HCT116 (cell line): ENCODE results near the gene TOPAZ1. TPM values are rescaled to one million over a fixed set of nuclear protein-coding genes. Genes with fewer than 3 reads are reported as not detected.

Experiments used
- ATAC-seq: fragments of 200-7000 bp; cut with Tn5 transposase; 2 replicates; pipeline ENCODE4 v1.9.1; 2020; ENCODE audit warnings: mild to moderate bottlenecking, moderate library complexity
- BruUV-seq: library from RNA; stranded (reverse); fragments of 400-500 nt; replicated peaks from 2 replicates; lab custom pipeline; 2021; lab: Mats Ljungman, UMichigan
- CTCF ChIA-PET: fragments of 300-600 bp; sonication (Branson Sonifier 250); formaldehyde crosslinking; loops from one replicate; lab custom pipeline; 2021; ENCODE audit warnings: antibody characterized with exemption; lab: Charles Lee
- POLR2A ChIA-PET: fragments of 300-600, 350-600 bp; sonication (Branson Sonifier 250); formaldehyde crosslinking; loops from one replicate; lab custom pipeline; 2021; ENCODE audit warnings: antibody characterized with exemption; lab: Charles Lee
- RAD21 ChIA-PET, 2 experiments: fragments of 300-600 bp; sonication (Branson Sonifier 250); formaldehyde crosslinking; loops; one replicate each; lab custom pipeline; 2023; ENCODE audit warnings: low total read pairs in 2 of 2; ENCODE audit not compliant: uncharacterized antibody in 2 of 2, unreplicated experiment in 2 of 2, low non-redundant PET in 1 of 2; lab: Charles Lee
- DNase-seq: peaks from one replicate; pipeline ENCODE4 v3.0.0-alpha.2; 2010; ENCODE audit warnings: low read depth, low spot score
- H2AFZ ChIP-seq: fragments of 200-600 bp; shearing (Covaris generic), sonication (generic); 2 replicates; pipeline ENCODE4 v1.6.1; 2017; ENCODE audit warnings: low read depth, mixed run types, mixed read lengths, antibody characterized with exemption, low read length; ENCODE audit not compliant: poor library complexity, severe bottlenecking
- H3K27ac ChIP-seq: 2 replicates; pipeline ENCODE4 v1.5.1; 2012; ENCODE audit warnings: low read depth, low read length
- H3K27me3 ChIP-seq: fragments of 200-600 bp; sonication (generic); 2 replicates; pipeline ENCODE4 v1.6.1; 2016; ENCODE audit warnings: mixed run types, low read length, mixed read lengths; ENCODE audit not compliant: insufficient read depth
- H3K36me3 ChIP-seq, 2 experiments: fragments of 200-500 bp in 1 of 2; fragments of 200-600 bp in 1 of 2; sonication (Bioruptor generic) in 1 of 2; sonication (generic) in 1 of 2; 2 replicates each; pipeline versions ENCODE4 v1.5.1 to v1.6.1; 2014 to 2016; ENCODE audit warnings: low read length in 2 of 2, inconsistent platforms in 1 of 2, mixed read lengths in 1 of 2, mixed run types in 1 of 2; ENCODE audit not compliant: insufficient read depth in 2 of 2, control insufficient read depth in 1 of 2
- H3K4me1 ChIP-seq, 2 experiments: fragments of 200-600 bp in 1 of 2; sonication (generic) in 1 of 2; 2 replicates each; pipeline versions ENCODE4 v1.5.1 to v1.6.1; 2012 to 2017; ENCODE audit warnings: low read length in 2 of 2, inconsistent platforms in 1 of 2, mild to moderate bottlenecking in 1 of 2, mixed read lengths in 1 of 2, mixed run types in 1 of 2, moderate library complexity in 1 of 2; ENCODE audit not compliant: insufficient read depth in 2 of 2, control insufficient read depth in 1 of 2
- H3K4me2 ChIP-seq: fragments of 200-600 bp; sonication (generic); 2 replicates; pipeline ENCODE4 v1.6.1; 2017; ENCODE audit warnings: mixed run types, low read length, mixed read lengths
- H3K4me3 ChIP-seq, 2 experiments: fragments of 200-600 bp in 1 of 2; sonication (generic) in 1 of 2; replicated peaks in 1 of 2; 2 replicates each; pipeline ENCODE4 v1.5.1; 2011 to 2016; ENCODE audit warnings: low read length in 2 of 2, control low read depth in 1 of 2, low read depth in 1 of 2, mild to moderate bottlenecking in 1 of 2, mixed read lengths in 1 of 2, mixed run types in 1 of 2
- H3K79me2 ChIP-seq: fragments of 200-600 bp; sonication (generic); 2 replicates; pipeline ENCODE4 v1.6.1; 2017; ENCODE audit warnings: mild to moderate bottlenecking, mixed run types, low read length, moderate library complexity, mixed read lengths; ENCODE audit not compliant: insufficient read depth
- H3K9ac ChIP-seq: fragments of 200-600 bp; sonication (generic); 2 replicates; pipeline ENCODE4 v1.6.1; 2016; ENCODE audit warnings: low read length, mixed read lengths
- H3K9me2 ChIP-seq: fragments of 200-600 bp; sonication (generic), shearing (Covaris generic); 2 replicates; pipeline ENCODE4 v1.6.1; 2017; ENCODE audit warnings: mixed run types, mild to moderate bottlenecking, moderate library complexity; ENCODE audit not compliant: insufficient read depth
- H3K9me3 ChIP-seq, 2 experiments: fragments of 200-500 bp in 1 of 2; fragments of 200-600 bp in 1 of 2; sonication (Bioruptor generic) in 1 of 2; sonication (generic) in 1 of 2; 2 replicates each; pipeline ENCODE4 v1.6.1; 2014 to 2017; ENCODE audit warnings: low read length in 2 of 2, mixed read lengths in 2 of 2, inconsistent platforms in 1 of 2, low read depth in 1 of 2, mild to moderate bottlenecking in 1 of 2, mixed run types in 1 of 2, moderate library complexity in 1 of 2; ENCODE audit not compliant: control insufficient read depth in 1 of 2, insufficient read depth in 1 of 2
- H4K20me1 ChIP-seq: fragments of 200-600 bp; sonication (generic), shearing (Covaris generic); 2 replicates; pipeline ENCODE4 v1.6.1; 2017; ENCODE audit warnings: mixed run types, mild to moderate bottlenecking, moderate library complexity; ENCODE audit not compliant: insufficient read depth
- CBX3 ChIP-seq: IDR thresholded peaks from 2 replicates; pipeline ENCODE4 v1.6.1; 2012; ENCODE audit warnings: low read depth
- CTCF ChIP-seq, 3 experiments: fragments of 200-600 bp in 1 of 3; sonication (generic) in 1 of 3; IDR thresholded peaks in 2 of 3; conservative IDR thresholded peaks in 1 of 3; 2 replicates each; pipeline ENCODE4 v1.5.1; 2012 to 2017; ENCODE audit warnings: low read depth in 2 of 3, low read length in 2 of 3, antibody characterized with exemption in 1 of 3, borderline replicate concordance in 1 of 3, control low read depth in 1 of 3, mild to moderate bottlenecking in 1 of 3, mixed read lengths in 1 of 3, mixed run types in 1 of 3, moderate library complexity in 1 of 3; ENCODE audit not compliant: insufficient read depth in 1 of 3
- EZH2 ChIP-seq: fragments of 200-600 bp; sonication (generic); IDR thresholded peaks from 2 replicates; pipeline ENCODE4 v1.6.1; 2017; ENCODE audit warnings: antibody characterized with exemption, mixed run types
- JUND ChIP-seq: IDR thresholded peaks from 2 replicates; pipeline ENCODE4 v1.6.1; 2012
- MAX ChIP-seq: IDR thresholded peaks from 2 replicates; pipeline ENCODE4 v1.6.1; 2012
- RAD21 ChIP-seq: IDR thresholded peaks from 2 replicates; pipeline ENCODE4 v1.6.1; 2012; ENCODE audit warnings: low read depth, mild to moderate bottlenecking
- REST ChIP-seq: IDR thresholded peaks from 2 replicates; pipeline ENCODE4 v1.6.1; 2012; ENCODE audit warnings: low read depth
- SIN3A ChIP-seq: IDR thresholded peaks from 2 replicates; pipeline ENCODE4 v1.6.1; 2012; ENCODE audit warnings: low read depth
- ZBTB33 ChIP-seq: IDR thresholded peaks from 2 replicates; pipeline ENCODE4 v1.6.1; 2011; ENCODE audit warnings: mild to moderate bottlenecking, low read length, moderate library complexity; ENCODE audit not compliant: insufficient replicate concordance; ENCODE audit errors: extremely low read depth
- intact Hi-C: fragments of 100-400 bp; cut with micrococcal nuclease; formaldehyde crosslinking; loops from 2 replicates; pipeline ENCODE4 v1.10.0; 2022
- total RNA-seq: library from RNA; stranded (reverse); gene quantifications from one replicate; pipeline ENCODE4 v1.2.1, GENCODE V29; 2021; ENCODE audit not compliant: unreplicated experiment

Gene TOPAZ1
- total RNA-seq, 1 experiment from 2014 or later, result not detected

GRCh38 chr3:44272191-44272590, 30.5 kb downstream of the TOPAZ1 start:
- Histone ChIP-seq H3K4me2 (no peak overlapping the region), H3K27ac (no peak overlapping the region), H2AFZ (no peak overlapping the region), H3K79me2 (no peaks in the 10 kb centered on the region), H3K4me3 (no peak overlapping the region), H3K27me3 (no peaks in the 10 kb centered on the region), H4K20me1 (no peaks in the 10 kb centered on the region), H3K9me3 (no peaks in the 10 kb centered on the region), H3K4me1 (no peaks in the 10 kb centered on the region), H3K9me2 (no peaks in the 10 kb centered on the region), H3K36me3 (no peaks in the 10 kb centered on the region), H3K9ac (no peak overlapping the region)
- no peak for ATAC-seq
- intact Hi-C loops, result no loop called here
- no TSS peak for BruUV-seq
- POLR2A ChIA-PET, result no interaction called here
- no peak for TF ChIP-seq EZH2
- no peak for TF ChIP-seq SIN3A
- no peak for TF ChIP-seq CTCF (IDR thresholded peaks at IDR 0.05 in 2 of 3, conservative IDR thresholded peaks at IDR 0.05 in 1 of 3; ENCODE audit: borderline replicate concordance in 1 of 3, insufficient read depth in 1 of 3, low read depth in 2 of 3, low read length in 2 of 3)
- TF ChIP-seq JUND, result no peak
- TF ChIP-seq MAX, result no peak
- TF ChIP-seq RAD21, result no peak
- no peak for TF ChIP-seq REST
- TF ChIP-seq ZBTB33, result no peak
- TF ChIP-seq CBX3, result no peak
- no peak for DNase-seq
- CTCF ChIA-PET, result no interaction called here
- RAD21 ChIA-PET, result no interaction called here
